ENCODE data around the gene GINM1.

Gene GINM1

GRCh38 chr6:149565527-149566409 is at the start of gene GINM1 (continued):
- no peak for TF ChIP-seq KLF7 (tag by site-specific recombination; IDR thresholded peaks at IDR 0.05; ENCODE audit: borderline replicate concordance)
- TF ChIP-seq SP7 (tag by site-specific recombination; IDR thresholded peaks at IDR 0.05): peak; percentile 49; the same call in 1 of the 2 replicates
- TF ChIP-seq ZNF302 (tag by site-specific recombination; IDR thresholded peaks at IDR 0.05; ENCODE audit: low read depth): no peak
- TF ChIP-seq CTCF (tag by site-specific recombination; IDR thresholded peaks at IDR 0.05): peak; percentile 75
- TF ChIP-seq ZFP69B (tag by site-specific recombination; IDR thresholded peaks at IDR 0.05): peak; percentile 92
- 0 out of 2 replicates have a peak, but pooled peaks have one; percentile 35 for TF ChIP-seq PBX3 (CRISPR knock-in tag; IDR thresholded peaks at IDR 0.05)
- TF ChIP-seq REST (tag by site-specific recombination; IDR thresholded peaks at IDR 0.05): peak; percentile 89
- peak; percentile 86 for TF ChIP-seq ZNF335 (tag by site-specific recombination; conservative IDR thresholded peaks at IDR 0.05)
- TF ChIP-seq ZNF362 (tag by site-specific recombination; IDR thresholded peaks at IDR 0.05): 0 out of 2 replicates have a peak, but pooled peaks have one; percentile 40
- peak; percentile 42 for TF ChIP-seq ZNF629 (tag by site-specific recombination; IDR thresholded peaks at IDR 0.05)
- TF ChIP-seq ZNF776 (tag by site-specific recombination; IDR thresholded peaks at IDR 0.05; ENCODE audit: borderline replicate concordance): no peak
- 0 out of 2 replicates have a peak, but pooled peaks have one; percentile 36 for TF ChIP-seq BCL11A (tag by site-specific recombination; IDR thresholded peaks at IDR 0.05; ENCODE audit: low read depth)
- TF ChIP-seq ZNF239 (tag by site-specific recombination; IDR thresholded peaks at IDR 0.05): no peak
- no peak for TF ChIP-seq ATF2 (tag by site-specific recombination; IDR thresholded peaks at IDR 0.05; ENCODE audit: low read depth)
- 0 out of 2 replicates have a peak, but pooled peaks have one; percentile 44 for TF ChIP-seq ZNF558 (tag by site-specific recombination; IDR thresholded peaks at IDR 0.05)
- no peak for TF ChIP-seq ZNF16 (tag by site-specific recombination; IDR thresholded peaks at IDR 0.05; ENCODE audit: low read depth)
- TF ChIP-seq KLF10 (tag by site-specific recombination; IDR thresholded peaks at IDR 0.05): peak; percentile 69
- TF ChIP-seq ZBTB11 (tag by site-specific recombination; conservative IDR thresholded peaks at IDR 0.05; ENCODE audit: low read depth): 0 out of 2 replicates have a peak, but pooled peaks have one; percentile 13
- no peak for TF ChIP-seq HOXC10 (CRISPR knock-in tag; IDR thresholded peaks at IDR 0.05)
- no peak for TF ChIP-seq ZNF221 (tag by site-specific recombination; IDR thresholded peaks at IDR 0.05; ENCODE audit: borderline replicate concordance)
- no peak for TF ChIP-seq ZFP41 (tag by site-specific recombination; IDR thresholded peaks at IDR 0.05; ENCODE audit: borderline replicate concordance)
- no peak for TF ChIP-seq ZNF639 (tag by site-specific recombination; IDR thresholded peaks at IDR 0.05)
- TF ChIP-seq YY1 (tag by site-specific recombination; IDR thresholded peaks at IDR 0.05): peak; percentile 58; the same call in 1 of the 2 replicates
- no peak for TF ChIP-seq ZNF560 (tag by site-specific recombination; IDR thresholded peaks at IDR 0.05; ENCODE audit: borderline replicate concordance)
